Measurements from ENCODE around the gene NAA11. TPM values are rescaled to one million over a fixed set of nuclear protein-coding genes. Genes with fewer than 3 reads are reported as not detected.
A peak's percentile ranks its signal among the peaks of the same experiment; 100 is the strongest.

NAA11 gene
- total and polyA plus RNA-seq, 4 donors: not detected

- no peak overlapping the region for H3K9ac ChIP-seq (ENCODE audit: insufficient read depth in 1 of 2, low read length in 2 of 2)
- H3K4me3 ChIP-seq: no peak overlapping the region
- no peak overlapping the region for H3K27ac ChIP-seq (ENCODE audit: low read depth in 1 of 2, low read length in 1 of 2)
- H3K9me3 ChIP-seq (ENCODE audit: control insufficient read depth in 4 of 4, insufficient read depth in 3 of 4, low read length in 3 of 4): no peaks in the 10 kb centered on the region
- WGBS, 2 donors: 89 to 92% methylated on average over 1 of the region's 1 CpG
- H3K36me3 ChIP-seq (ENCODE audit: control insufficient read depth in 4 of 4, insufficient read depth in 4 of 4, low read length in 4 of 4): no peaks in the 10 kb centered on the region
- TF ChIP-seq, protein P1, sequence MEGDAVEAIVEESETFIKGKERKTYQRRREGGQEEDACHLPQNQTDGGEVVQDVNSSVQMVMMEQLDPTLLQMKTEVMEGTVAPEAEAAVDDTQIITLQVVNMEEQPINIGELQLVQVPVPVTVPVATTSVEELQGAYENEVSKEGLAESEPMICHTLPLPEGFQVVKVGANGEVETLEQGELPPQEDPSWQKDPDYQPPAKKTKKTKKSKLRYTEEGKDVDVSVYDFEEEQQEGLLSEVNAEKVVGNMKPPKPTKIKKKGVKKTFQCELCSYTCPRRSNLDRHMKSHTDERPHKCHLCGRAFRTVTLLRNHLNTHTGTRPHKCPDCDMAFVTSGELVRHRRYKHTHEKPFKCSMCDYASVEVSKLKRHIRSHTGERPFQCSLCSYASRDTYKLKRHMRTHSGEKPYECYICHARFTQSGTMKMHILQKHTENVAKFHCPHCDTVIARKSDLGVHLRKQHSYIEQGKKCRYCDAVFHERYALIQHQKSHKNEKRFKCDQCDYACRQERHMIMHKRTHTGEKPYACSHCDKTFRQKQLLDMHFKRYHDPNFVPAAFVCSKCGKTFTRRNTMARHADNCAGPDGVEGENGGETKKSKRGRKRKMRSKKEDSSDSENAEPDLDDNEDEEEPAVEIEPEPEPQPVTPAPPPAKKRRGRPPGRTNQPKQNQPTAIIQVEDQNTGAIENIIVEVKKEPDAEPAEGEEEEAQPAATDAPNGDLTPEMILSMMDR (IDR thresholded peaks at IDR 0.05; ENCODE audit: control extremely low read depth, extremely low read depth): no peak
- H3K27me3 ChIP-seq (ENCODE audit: control insufficient read depth in 3 of 3, insufficient read depth in 3 of 3, low read length in 2 of 3): no peaks in the 10 kb centered on the region
- DNase-seq: peak in 1 of 3 donors; percentile 27
- ATAC-seq (ENCODE audit: insufficient read depth, low FRiP score): no peak
- H3K4me1 ChIP-seq (ENCODE audit: control insufficient read depth in 5 of 5, insufficient read depth in 5 of 5, low read length in 5 of 5): peaks cover 0 to 12% (median 9%) of the 10 kb centered on the region in 5 donors
Observed at GRCh38 chr4:79288185-79288584, 37.7 kb downstream of the NAA11 start.

- no peaks in the 10 kb centered on the region for H3K36me3 ChIP-seq (ENCODE audit: control insufficient read depth in 4 of 4, insufficient read depth in 4 of 4, low read length in 4 of 4)
- no peak overlapping the region for H3K9ac ChIP-seq (ENCODE audit: insufficient read depth in 1 of 2, low read length in 2 of 2)
- DNase-seq (no peak), ATAC-seq (ENCODE audit: insufficient read depth, low FRiP score) (no peak)
- TF ChIP-seq, protein P1 (IDR thresholded peaks at IDR 0.05; ENCODE audit: control extremely low read depth, extremely low read depth): no peak
- H3K27ac ChIP-seq (ENCODE audit: low read depth in 1 of 2, low read length in 1 of 2): no peak overlapping the region
- no peaks in the 10 kb centered on the region for H3K9me3 ChIP-seq (ENCODE audit: control insufficient read depth in 4 of 4, insufficient read depth in 3 of 4, low read length in 3 of 4)
- H3K4me3 ChIP-seq: no peak overlapping the region
- no peaks in the 10 kb centered on the region for H3K27me3 ChIP-seq (ENCODE audit: control insufficient read depth in 3 of 3, insufficient read depth in 3 of 3, low read length in 2 of 3)
- H3K4me1 ChIP-seq (ENCODE audit: control insufficient read depth in 5 of 5, insufficient read depth in 5 of 5, low read length in 5 of 5): peaks cover 0 to 12% (median 9%) of the 10 kb centered on the region in 5 donors
Observed at GRCh38 chr4:79287718-79288117, 38.1 kb downstream of the NAA11 start.

DNA sequence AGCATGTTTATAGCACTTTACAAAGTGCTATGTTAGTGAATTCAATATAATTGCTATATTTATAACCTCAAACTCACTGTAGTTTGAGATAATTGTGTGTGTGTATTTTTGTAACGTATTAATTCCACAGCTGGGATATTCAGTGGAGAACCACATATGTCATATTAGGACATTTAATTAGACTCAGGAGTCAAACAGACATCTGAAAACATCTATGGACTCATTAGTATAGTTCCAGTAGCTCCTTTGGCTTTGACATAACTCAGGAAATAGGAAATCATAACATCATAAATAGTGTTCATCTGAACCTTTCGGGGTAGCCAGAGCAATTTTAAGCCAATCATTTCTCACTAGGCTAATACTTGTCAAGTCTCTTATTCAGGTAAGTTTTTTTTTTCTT, 38.8 kb downstream of the NAA11 start:
- Histone ChIP-seq H3K9ac (ENCODE audit: insufficient read depth in 1 of 2, low read length in 2 of 2) (no peak overlapping the region), H3K36me3 (ENCODE audit: control insufficient read depth in 4 of 4, insufficient read depth in 4 of 4, low read length in 4 of 4) (no peaks in the 10 kb centered on the region), H3K4me3 (no peak overlapping the region), H3K27me3 (ENCODE audit: control insufficient read depth in 3 of 3, insufficient read depth in 3 of 3, low read length in 2 of 3) (no peaks in the 10 kb centered on the region), H3K4me1 (ENCODE audit: control insufficient read depth in 5 of 5, insufficient read depth in 5 of 5, low read length in 5 of 5) (peaks cover 0 to 12% (median 9%) of the 10 kb centered on the region in 5 donors), H3K9me3 (ENCODE audit: control insufficient read depth in 4 of 4, insufficient read depth in 3 of 4, low read length in 3 of 4) (no peaks in the 10 kb centered on the region), H3K27ac (ENCODE audit: low read depth in 1 of 2, low read length in 1 of 2) (no peak overlapping the region)
- no peak for ATAC-seq (ENCODE audit: insufficient read depth, low FRiP score)
- 75 to 85% methylated on average over 2 of the region's 2 CpGs for WGBS, 2 donors
- no peak for DNase-seq
- TF ChIP-seq, protein P1 (IDR thresholded peaks at IDR 0.05; ENCODE audit: control extremely low read depth, extremely low read depth): no peak

Measured in lung (tissue), 12 donors.